ENCODE data around the gene CHMP6. TPM values are rescaled to one million over a fixed set of nuclear protein-coding genes. Genes with fewer than 3 reads are reported as not detected.

CHMP6 gene
- total and polyA plus RNA-seq, 2 donors = 6.3 to 30.8 TPM

DNA sequence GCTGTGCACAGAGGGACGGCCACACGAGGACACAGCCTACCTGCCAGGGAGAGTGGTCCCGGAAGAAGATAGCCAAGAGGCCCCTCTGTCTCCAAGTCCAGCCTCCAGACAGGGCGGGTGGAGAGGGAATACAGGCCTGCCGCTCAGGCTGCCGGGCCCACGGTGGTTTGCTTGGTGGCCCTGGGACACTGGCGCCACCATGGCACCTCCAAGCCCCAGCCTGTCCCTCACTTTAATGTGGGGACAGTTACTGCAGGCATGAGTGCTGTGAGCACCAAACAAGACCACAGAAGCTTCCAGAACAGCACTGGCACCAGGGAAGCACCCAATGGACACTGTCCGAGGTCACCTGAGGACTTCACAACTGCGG lies 22.0 kb upstream of the CHMP6 start:
- no peak overlapping the region for H3K27ac ChIP-seq (ENCODE audit: low read depth in 1 of 2, low read length in 1 of 2)
- H3K4me1 ChIP-seq (ENCODE audit: control insufficient read depth in 2 of 2, insufficient read depth in 2 of 2, low read length in 2 of 2) = peaks cover 4% of the 10 kb centered on the region in 2 donors
- DNase-seq (ENCODE audit: low read depth in 6 of 9, low spot score in 9 of 9) = no peak
- H3K9me3 ChIP-seq (ENCODE audit: control insufficient read depth in 2 of 2, insufficient read depth in 1 of 2, low read length in 1 of 2) = peaks cover 1 to 4% of the 10 kb centered on the region in 2 donors
- H3K36me3 ChIP-seq (ENCODE audit: control insufficient read depth in 2 of 2, insufficient read depth in 2 of 2, low read length in 1 of 2) = peaks cover 5 to 12% of the 10 kb centered on the region in 2 donors
- 88% methylated on average over 10 of the region's 10 CpGs for WGBS
- H3K27me3 ChIP-seq (ENCODE audit: control insufficient read depth in 2 of 2, insufficient read depth in 1 of 2, low read length in 1 of 2) = peaks cover 0 to 25% of the 10 kb centered on the region in 2 donors
- H3K4me3 ChIP-seq (ENCODE audit: low read length in 2 of 2) = no peak overlapping the region

GRCh38 chr17:80970044-80970761 lies 21.4 kb upstream of the CHMP6 start:
- Histone ChIP-seq H3K36me3 (ENCODE audit: control insufficient read depth in 2 of 2, insufficient read depth in 2 of 2, low read length in 1 of 2) (peaks cover 2 to 6% of the 10 kb centered on the region in 2 donors), H3K4me3 (ENCODE audit: low read length in 2 of 2) (no peak overlapping the region), H3K9me3 (ENCODE audit: control insufficient read depth in 2 of 2, insufficient read depth in 1 of 2, low read length in 1 of 2) (peaks cover 1 to 4% of the 10 kb centered on the region in 2 donors), H3K4me1 (ENCODE audit: control insufficient read depth in 2 of 2, insufficient read depth in 2 of 2, low read length in 2 of 2) (peaks cover 4% of the 10 kb centered on the region in 2 donors), H3K27me3 (ENCODE audit: control insufficient read depth in 2 of 2, insufficient read depth in 1 of 2, low read length in 1 of 2) (peaks cover 0 to 25% of the 10 kb centered on the region in 2 donors), H3K27ac (ENCODE audit: low read depth in 1 of 2, low read length in 1 of 2) (no peak overlapping the region)
- 27% methylated on average over 20 of the region's 20 CpGs for WGBS
- peak in 2 of 9 donors; percentile 33 to 37 for DNase-seq (ENCODE audit: low read depth in 6 of 9, low spot score in 9 of 9)

GRCh38 chr17:80970762-80971703 lies 20.6 kb upstream of the CHMP6 start:
- H3K4me3 ChIP-seq (ENCODE audit: low read length in 2 of 2) = no peak overlapping the region

DNA sequence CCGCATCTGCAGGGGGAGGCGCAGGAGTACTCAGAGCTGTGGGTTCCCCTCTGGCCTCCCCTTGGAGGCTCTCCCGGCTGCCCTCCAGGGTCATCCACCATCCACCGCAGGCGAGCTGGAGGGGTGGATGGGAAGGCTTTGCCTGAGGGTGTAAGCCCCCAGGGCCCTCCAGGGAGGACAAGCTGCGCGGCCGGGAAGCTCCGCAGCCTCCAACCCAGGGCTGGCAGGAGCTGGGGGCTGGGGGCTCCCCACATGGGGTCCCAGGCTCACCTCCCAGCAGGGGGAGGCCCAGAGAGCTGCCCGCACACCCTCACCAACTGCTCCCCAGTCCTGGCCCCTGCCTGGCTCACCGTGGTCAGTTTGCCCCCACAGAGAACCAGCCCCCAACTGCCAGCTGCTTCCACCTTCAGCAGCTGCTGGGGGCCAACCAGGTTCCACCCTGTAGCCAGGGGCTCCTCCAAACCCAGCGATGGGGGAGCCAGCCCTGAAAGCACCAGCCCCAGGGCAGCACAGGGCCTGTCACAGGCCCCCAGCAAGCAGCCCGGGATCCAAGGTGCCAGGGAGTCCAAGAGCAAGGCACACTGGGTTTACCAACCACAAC lies 19.8 kb upstream of the CHMP6 start:
- no peak overlapping the region for H3K27ac ChIP-seq (ENCODE audit: low read depth in 1 of 2, low read length in 1 of 2)
- WGBS = 85% methylated on average over 13 of the region's 13 CpGs
- H3K4me1 ChIP-seq (ENCODE audit: control insufficient read depth in 2 of 2, insufficient read depth in 2 of 2, low read length in 2 of 2) = peaks cover 4% of the 10 kb centered on the region in 2 donors
- H3K9me3 ChIP-seq (ENCODE audit: control insufficient read depth in 2 of 2, insufficient read depth in 1 of 2, low read length in 1 of 2) = peaks cover 1 to 4% of the 10 kb centered on the region in 2 donors
- H3K4me3 ChIP-seq (ENCODE audit: low read length in 2 of 2) = no peak overlapping the region
- DNase-seq (ENCODE audit: low read depth in 6 of 9, low spot score in 9 of 9) = no peak
- no peaks in the 10 kb centered on the region for H3K36me3 ChIP-seq (ENCODE audit: control insufficient read depth in 2 of 2, insufficient read depth in 2 of 2, low read length in 1 of 2)
- peaks cover 0 to 25% of the 10 kb centered on the region in 2 donors for H3K27me3 ChIP-seq (ENCODE audit: control insufficient read depth in 2 of 2, insufficient read depth in 1 of 2, low read length in 1 of 2)

More at GRCh38 chr17:80970762-80971703, 20.6 kb upstream of the CHMP6 start:
- Histone ChIP-seq H3K4me1 (ENCODE audit: control insufficient read depth in 2 of 2, insufficient read depth in 2 of 2, low read length in 2 of 2) (peaks cover 4% of the 10 kb centered on the region in 2 donors), H3K9me3 (ENCODE audit: control insufficient read depth in 2 of 2, insufficient read depth in 1 of 2, low read length in 1 of 2) (peaks cover 1 to 4% of the 10 kb centered on the region in 2 donors), H3K27ac (ENCODE audit: low read depth in 1 of 2, low read length in 1 of 2) (no peak overlapping the region), H3K36me3 (ENCODE audit: control insufficient read depth in 2 of 2, insufficient read depth in 2 of 2, low read length in 1 of 2) (peaks cover 0 to 2% of the 10 kb centered on the region in 2 donors), H3K27me3 (ENCODE audit: control insufficient read depth in 2 of 2, insufficient read depth in 1 of 2, low read length in 1 of 2) (peaks cover 0 to 25% of the 10 kb centered on the region in 2 donors)
- 71% methylated on average over 26 of the region's 26 CpGs for WGBS
- DNase-seq (ENCODE audit: low read depth in 6 of 9, low spot score in 9 of 9) = no peak

- Histone ChIP-seq H3K4me1 (ENCODE audit: control insufficient read depth in 2 of 2, insufficient read depth in 2 of 2, low read length in 2 of 2) (peaks cover 0 to 6% of the 10 kb centered on the region in 2 donors), H3K4me3 (ENCODE audit: low read length in 2 of 2) (no peak overlapping the region), H3K9me3 (ENCODE audit: control insufficient read depth in 2 of 2, insufficient read depth in 1 of 2, low read length in 1 of 2) (peaks cover 0 to under 1% of the 10 kb centered on the region in 2 donors), H3K27ac (ENCODE audit: low read depth in 1 of 2, low read length in 1 of 2) (no peak overlapping the region), H3K36me3 (ENCODE audit: control insufficient read depth in 2 of 2, insufficient read depth in 2 of 2, low read length in 1 of 2) (no peaks in the 10 kb centered on the region), H3K27me3 (ENCODE audit: control insufficient read depth in 2 of 2, insufficient read depth in 1 of 2, low read length in 1 of 2) (peaks cover 0 to 13% of the 10 kb centered on the region in 2 donors)
- 92% methylated on average over 3 of the region's 3 CpGs for WGBS
- DNase-seq (ENCODE audit: low read depth in 6 of 9, low spot score in 9 of 9) = no peak
These were observed 14.9 kb upstream of the CHMP6 start for GRCh38 chr17:80976701-80977100.

GRCh38 chr17:80977172-80977571 lies 14.5 kb upstream of the CHMP6 start:
- Histone ChIP-seq H3K36me3 (ENCODE audit: control insufficient read depth in 2 of 2, insufficient read depth in 2 of 2, low read length in 1 of 2) (no peaks in the 10 kb centered on the region), H3K27me3 (ENCODE audit: control insufficient read depth in 2 of 2, insufficient read depth in 1 of 2, low read length in 1 of 2) (peaks cover 3 to 13% of the 10 kb centered on the region in 2 donors)

GRCh38 chr17:80978499-80979497 lies 12.8 kb upstream of the CHMP6 start:
- Histone ChIP-seq H3K27me3 (ENCODE audit: control insufficient read depth in 2 of 2, insufficient read depth in 1 of 2, low read length in 1 of 2) (peaks cover 3 to 20% of the 10 kb centered on the region in 2 donors), H3K9me3 (ENCODE audit: control insufficient read depth in 2 of 2, insufficient read depth in 1 of 2, low read length in 1 of 2) (peaks cover 0 to 7% of the 10 kb centered on the region in 2 donors), H3K27ac (ENCODE audit: low read depth in 1 of 2, low read length in 1 of 2) (no peak overlapping the region), H3K4me3 (ENCODE audit: low read length in 2 of 2) (no peak overlapping the region), H3K36me3 (ENCODE audit: control insufficient read depth in 2 of 2, insufficient read depth in 2 of 2, low read length in 1 of 2) (no peaks in the 10 kb centered on the region), H3K4me1 (ENCODE audit: control insufficient read depth in 2 of 2, insufficient read depth in 2 of 2, low read length in 2 of 2) (peaks cover 0 to 6% of the 10 kb centered on the region in 2 donors)
- DNase-seq (ENCODE audit: low read depth in 6 of 9, low spot score in 9 of 9) = no peak
- whole genome bisulfite sequencing = 94% methylated on average over 31 of the region's 31 CpGs

More at GRCh38 chr17:80977172-80977571, 14.5 kb upstream of the CHMP6 start:
- H3K27ac ChIP-seq (ENCODE audit: low read depth in 1 of 2, low read length in 1 of 2) = no peak overlapping the region
- 96% methylated on average over 4 of the region's 4 CpGs for WGBS
- peaks cover 0 to 6% of the 10 kb centered on the region in 2 donors for H3K4me1 ChIP-seq (ENCODE audit: control insufficient read depth in 2 of 2, insufficient read depth in 2 of 2, low read length in 2 of 2)
- no peak for DNase-seq (ENCODE audit: low read depth in 6 of 9, low spot score in 9 of 9)
- H3K4me3 ChIP-seq (ENCODE audit: low read length in 2 of 2) = no peak overlapping the region
- H3K9me3 ChIP-seq (ENCODE audit: control insufficient read depth in 2 of 2, insufficient read depth in 1 of 2, low read length in 1 of 2) = peaks cover 0 to 5% of the 10 kb centered on the region in 2 donors

All from thymus (tissue), 11 donors.